GM21576 (cell line): ENCODE results near the gene FTCDNL1.

Experiments used
- ATAC-seq: cut with Tn5 transposase; IDR thresholded peaks from one replicate; pipeline ENCODE4 v1.9.1; 2021; ENCODE audit warnings: mild to moderate bottlenecking, moderate library complexity; ENCODE audit not compliant: unreplicated experiment

The FTCDNL1 gene

DNA sequence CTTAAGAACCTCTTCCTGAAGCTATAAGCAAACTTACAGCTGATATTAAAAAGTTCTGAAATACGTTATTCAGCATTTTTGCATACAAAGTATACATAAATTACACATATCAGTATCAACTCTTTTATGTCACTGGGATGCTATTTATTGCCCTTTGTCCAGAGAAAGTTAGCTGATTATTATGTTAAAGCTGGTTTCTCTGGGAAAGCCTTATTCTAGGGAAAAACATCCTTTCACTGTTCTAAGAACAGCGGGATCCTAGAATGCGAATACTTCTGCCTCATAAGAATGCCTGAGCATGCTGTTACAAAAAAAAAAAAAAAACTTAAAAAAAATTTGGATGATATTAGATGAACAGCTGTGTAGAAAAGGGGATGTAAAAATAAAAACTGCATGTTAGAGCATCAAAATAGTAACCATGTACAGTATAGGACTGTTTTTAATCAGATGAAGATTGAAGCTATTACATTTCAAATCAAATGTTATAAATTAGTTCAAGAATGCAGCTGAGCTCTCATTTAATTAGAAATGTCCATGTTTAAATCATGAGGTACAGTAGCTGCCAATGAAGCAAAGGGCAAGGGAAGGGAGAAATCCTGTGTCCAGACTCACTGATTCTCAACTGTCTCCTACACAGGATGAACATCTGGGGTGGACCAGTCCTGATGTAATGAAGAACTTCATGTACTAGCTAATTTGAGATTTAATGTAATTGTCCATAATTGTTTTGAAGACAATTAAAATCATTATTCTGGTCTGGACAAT is 8.2 kb downstream of the FTCDNL1 start:
- no peak for ATAC-seq

DNA sequence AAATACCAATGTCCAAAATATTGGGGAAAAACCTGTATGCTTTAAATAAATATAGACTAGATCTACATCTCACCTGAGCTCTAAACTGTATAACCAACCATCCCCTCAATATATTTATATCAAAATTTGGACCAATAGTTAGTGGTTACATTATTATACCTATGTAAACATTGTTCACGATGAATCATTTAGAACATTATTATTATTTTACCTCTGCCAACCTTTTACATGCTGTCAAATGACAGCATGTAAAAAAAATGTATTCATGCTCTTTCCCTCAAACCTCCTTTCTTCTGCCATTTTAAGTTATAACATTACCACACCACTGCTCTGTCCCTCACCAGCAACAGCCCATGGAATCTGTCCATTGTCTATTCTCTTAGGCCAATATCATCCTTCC is 9.6 kb downstream of the FTCDNL1 start:
- ATAC-seq, result no peak

DNA sequence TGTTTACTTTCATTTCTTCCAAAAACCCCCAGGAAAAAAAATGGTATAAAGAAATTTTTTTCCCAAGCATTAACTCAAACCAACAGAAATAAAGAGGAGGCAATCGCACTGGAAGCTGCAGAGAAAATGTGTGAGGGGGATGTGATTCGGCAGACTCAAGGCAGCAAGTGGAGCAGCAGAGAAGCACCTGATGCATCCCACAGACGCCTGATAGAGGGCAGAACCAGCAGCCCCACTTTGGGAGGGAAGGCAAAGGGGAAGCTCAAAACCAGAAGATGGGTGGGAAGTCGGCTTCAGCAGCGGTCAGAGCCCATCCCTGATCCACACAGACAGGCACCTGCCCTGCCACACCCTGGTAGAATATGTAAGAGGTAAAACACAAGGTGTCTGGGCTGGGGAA is 12.6 kb downstream of the FTCDNL1 start:
- ATAC-seq, result no peak

- no peak for ATAC-seq
Measured at GRCh38 chr2:199836943-199837342, 14.0 kb downstream of the FTCDNL1 start.

GRCh38 chr2:199833525-199833924 is 17.5 kb downstream of the FTCDNL1 start:
- no peak for ATAC-seq

GRCh38 chr2:199830531-199830930 is 20.5 kb downstream of the FTCDNL1 start:
- no peak for ATAC-seq

GRCh38 chr2:199829628-199830027 is 21.4 kb downstream of the FTCDNL1 start:
- ATAC-seq, result no peak

DNA sequence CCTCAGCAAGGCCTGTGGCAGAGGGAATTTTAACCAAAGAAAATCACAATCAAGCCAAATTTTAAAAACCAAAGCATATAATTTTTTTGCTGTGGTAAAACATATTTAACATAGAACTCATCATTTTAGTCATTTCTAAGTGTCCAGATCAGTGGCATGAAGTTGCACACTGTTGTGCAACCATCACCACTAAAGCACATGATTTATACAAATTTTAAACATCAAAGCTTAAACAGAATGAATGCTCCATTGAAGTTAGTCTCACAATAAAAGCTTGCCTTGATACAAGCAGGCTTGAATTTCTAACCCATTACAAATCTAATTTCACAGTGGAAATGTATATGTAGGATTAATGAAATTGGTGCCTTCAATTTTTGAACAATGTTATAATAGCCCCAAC is 31.2 kb downstream of the FTCDNL1 start:
- ATAC-seq, result no peak

DNA sequence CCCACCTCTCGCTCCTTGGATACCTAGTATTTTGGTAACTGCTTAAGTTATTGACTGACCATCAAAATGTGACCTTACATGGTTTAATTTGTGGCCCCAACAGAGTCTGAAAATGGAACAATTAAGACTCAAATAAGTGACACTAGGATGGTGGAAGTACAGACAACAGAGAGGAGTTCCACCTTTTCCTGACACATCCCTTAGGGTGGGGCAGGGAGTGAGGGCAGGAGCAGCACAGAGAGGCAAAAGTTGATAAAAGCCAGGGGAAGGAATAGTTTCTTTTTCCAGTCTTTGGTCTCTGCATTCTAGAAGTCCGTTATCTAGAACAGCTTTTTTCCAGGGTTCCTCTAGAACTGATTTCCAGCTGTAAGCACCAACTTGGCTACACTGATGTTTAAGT is 32.2 kb downstream of the FTCDNL1 start:
- ATAC-seq, result no peak

DNA sequence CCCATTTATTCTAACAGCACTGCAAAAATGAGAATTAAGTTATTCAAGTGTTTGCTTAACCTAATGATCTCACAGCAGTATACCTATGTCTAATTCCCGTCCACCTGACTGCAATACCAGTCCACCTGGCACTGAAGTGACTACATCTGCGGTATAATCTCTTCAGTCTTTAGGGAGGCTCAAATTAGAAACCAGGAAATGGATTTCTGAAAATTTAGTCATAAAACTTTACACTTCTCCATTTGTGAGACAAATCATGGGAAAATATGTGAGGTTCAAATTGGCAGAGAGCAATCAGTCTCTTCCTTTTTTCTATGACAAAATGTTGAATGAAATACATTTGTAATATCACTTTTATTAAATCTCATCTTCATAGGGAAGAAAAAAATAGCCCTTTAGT is 33.0 kb downstream of the FTCDNL1 start:
- no peak for ATAC-seq

- no peak for ATAC-seq
Measured at GRCh38 chr2:199814817-199815211, 36.2 kb downstream of the FTCDNL1 start.

DNA sequence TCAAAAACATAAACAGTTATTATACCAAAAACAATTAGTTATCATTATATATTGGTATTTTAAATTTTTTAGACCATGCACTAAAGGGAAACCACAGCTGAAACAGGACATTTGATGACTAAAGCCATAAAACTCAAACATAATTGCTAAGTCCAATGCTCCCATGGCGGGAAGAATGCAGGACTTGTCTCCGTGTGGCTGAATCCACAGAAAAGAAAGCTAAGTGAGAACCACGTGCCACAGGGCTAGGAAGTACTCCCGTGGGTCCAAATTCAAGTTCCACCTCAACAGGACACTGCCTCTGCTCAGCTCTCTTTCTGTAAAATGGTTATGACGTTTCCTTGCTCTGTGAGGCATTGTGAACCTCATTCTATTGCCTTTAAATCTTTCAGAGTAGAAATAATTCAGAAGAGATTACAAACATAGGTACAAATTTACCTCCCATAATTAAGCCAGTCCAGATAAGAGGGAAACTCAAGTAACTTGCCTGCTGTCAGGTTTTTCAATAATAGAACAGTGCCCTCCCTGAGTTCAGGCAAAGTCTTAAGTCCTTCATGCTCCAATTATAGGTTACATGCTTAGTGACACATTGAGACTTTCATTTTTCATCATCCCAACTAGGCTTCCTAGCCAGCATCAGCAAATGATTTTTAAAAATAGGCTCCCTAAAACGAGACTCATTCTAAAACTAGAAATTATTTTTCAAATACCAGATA is 36.7 kb downstream of the FTCDNL1 start:
- ATAC-seq, result no peak

DNA sequence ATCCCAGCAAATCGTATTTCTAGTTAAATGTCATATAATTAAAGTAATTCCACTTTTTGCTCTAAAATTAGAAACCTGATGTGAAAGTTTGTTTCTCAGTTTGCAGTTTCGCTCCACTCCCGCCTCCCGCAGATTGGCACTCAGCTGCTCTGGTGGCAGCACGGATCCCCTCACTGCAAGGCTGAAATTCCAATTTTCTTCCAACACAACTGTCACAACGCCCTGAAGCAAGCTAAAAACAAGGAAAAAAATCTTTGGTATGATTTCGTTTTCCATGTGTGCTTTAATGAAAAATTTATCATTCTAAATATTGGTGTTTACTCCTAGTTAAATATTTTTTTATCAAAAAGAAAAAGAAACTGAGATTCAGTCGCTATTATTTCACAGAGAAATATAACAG is 38.5 kb downstream of the FTCDNL1 start:
- ATAC-seq, result no peak

DNA sequence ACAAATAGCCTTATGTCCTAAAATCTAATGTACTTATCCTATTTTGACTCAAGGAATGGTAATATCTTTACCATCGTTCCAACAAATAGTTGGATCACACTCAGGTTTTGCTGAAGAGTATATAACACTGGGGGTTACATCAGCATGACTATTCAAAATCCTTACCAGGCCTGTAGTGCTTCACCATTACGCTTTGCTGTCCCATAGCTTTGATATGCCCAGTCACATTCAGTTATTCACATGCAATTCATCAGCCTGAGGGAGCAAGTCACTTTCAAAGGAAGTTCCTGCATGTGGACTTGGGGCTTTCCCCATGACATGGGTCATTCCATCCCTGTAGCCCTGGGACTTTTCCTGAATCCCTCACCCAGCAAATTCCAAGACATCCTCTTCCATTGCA is 39.6 kb downstream of the FTCDNL1 start:
- no peak for ATAC-seq

DNA sequence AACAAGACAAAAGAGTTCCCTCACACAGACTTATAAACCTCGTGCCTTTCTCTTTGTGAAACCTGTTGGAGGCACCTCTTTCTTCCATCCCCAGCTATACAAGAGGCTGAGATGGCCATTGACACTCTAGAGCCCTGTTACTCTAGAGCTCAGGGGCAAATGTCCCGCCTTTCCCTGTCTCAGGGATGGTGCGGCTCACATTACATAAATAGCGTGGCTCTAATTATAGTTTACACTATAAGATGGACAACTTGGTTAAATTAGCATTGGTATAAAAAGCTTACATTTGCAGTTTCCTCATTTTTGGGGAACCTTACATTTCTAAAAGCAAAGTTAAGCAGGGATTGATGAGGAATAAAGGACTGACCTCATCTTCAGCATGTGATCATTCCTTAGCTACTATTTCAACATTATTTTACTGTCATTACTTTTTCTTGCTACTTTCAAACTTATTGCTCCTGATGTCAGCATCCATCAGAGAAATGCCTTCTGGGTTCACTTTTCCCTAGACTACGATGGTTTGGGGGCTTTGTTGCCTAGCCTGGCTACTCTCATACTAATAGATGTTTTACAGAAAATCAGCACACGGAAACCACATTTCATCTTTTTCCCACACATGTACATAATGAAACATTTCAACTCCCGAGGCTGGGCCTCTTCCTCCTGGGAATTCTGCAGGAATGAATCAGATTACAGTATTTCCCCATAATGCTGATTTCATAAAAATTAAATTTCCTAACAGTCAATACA is 40.4 kb downstream of the FTCDNL1 start:
- ATAC-seq, result no peak

DNA sequence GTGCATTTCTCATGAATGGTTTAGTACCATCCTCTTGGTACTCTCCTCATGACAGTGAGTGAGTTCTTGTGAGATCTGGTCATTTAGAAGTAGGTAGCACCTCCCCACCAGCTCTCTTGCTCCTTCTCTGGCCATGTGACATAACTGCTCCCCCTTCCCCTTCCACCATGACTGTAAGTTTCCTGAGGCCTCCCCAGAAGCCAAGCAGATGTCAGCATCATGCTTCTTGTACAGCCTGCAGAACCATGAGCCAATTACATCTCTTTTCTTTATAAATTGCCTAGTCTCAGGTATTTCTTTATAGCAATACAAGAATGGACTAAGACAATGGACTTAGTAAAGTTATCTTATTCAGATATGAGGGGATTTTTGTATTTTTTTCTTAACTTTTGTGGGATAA is 43.0 kb downstream of the FTCDNL1 start:
- no peak for ATAC-seq

DNA sequence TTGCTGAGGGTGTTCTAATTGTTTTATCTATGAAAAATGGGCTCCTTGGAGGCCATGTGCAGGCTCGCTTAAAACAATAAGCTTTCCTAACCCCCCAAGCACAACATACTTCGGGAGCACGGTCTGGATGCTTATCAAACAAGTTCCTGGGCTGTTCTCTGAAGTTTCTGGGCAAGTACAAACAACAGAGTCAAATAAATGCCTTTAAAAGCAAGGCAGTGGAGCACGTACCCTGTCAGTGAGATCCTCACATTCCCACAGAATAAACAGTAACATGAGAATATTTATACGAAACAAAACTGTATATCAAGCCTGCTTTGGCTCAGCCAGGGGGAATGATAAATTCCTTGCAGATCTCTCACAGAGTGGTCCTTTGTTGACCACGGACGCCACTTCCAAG is 44.8 kb downstream of the FTCDNL1 start:
- ATAC-seq, result no peak

- ATAC-seq, result no peak
Measured at GRCh38 chr2:199804831-199805230, 46.2 kb downstream of the FTCDNL1 start.

GRCh38 chr2:199798831-199799580 is 52.0 kb downstream of the FTCDNL1 start:
- ATAC-seq, result no peak

- ATAC-seq, result no peak
Measured at GRCh38 chr2:199797431-199798403, 53.3 kb downstream of the FTCDNL1 start.
